ENCODE data around the gene TTC29.

Gene TTC29

GRCh38 chr4:146945556-146946374 is at the start of gene TTC29:
Gene TTC29 (minus strand): TSS chr4:146945864. CDS start chr4:146939895, 5,969 bp downstream.
- DNase-seq = peak; percentile 93

GRCh38 chr4:146981651-146982050 is 36.0 kb upstream of the TTC29 start:
- DNase-seq = no peak

- DNase-seq = no peak
Observed at GRCh38 chr4:146978641-146979040, 33.0 kb upstream of the TTC29 start.

GRCh38 chr4:146976145-146976544 is 30.5 kb upstream of the TTC29 start:
- no peak for DNase-seq

GRCh38 chr4:146975527-146975926 is 29.9 kb upstream of the TTC29 start:
- DNase-seq = no peak

- DNase-seq = no peak
Observed at GRCh38 chr4:146975036-146975435, 29.4 kb upstream of the TTC29 start.

GRCh38 chr4:146972036-146972435 is 26.4 kb upstream of the TTC29 start:
- no peak for DNase-seq

GRCh38 chr4:146969126-146969525 is 23.5 kb upstream of the TTC29 start:
- DNase-seq = no peak

- no peak for DNase-seq
Observed at GRCh38 chr4:146960634-146961033, 15.0 kb upstream of the TTC29 start.

GRCh38 chr4:146959692-146960091 is 14.0 kb upstream of the TTC29 start:
- no peak for DNase-seq

- no peak for DNase-seq
Observed at GRCh38 chr4:146957237-146957636, 11.6 kb upstream of the TTC29 start.

- DNase-seq = no peak
Observed at GRCh38 chr4:146952896-146953295, 7.2 kb upstream of the TTC29 start.

GRCh38 chr4:146949559-146949958 is 3.9 kb upstream of the TTC29 start:
- DNase-seq = no peak

- DNase-seq = no peak
Observed at GRCh38 chr4:146943691-146944375, 1.8 kb downstream of the TTC29 start.

- no peak for DNase-seq
Observed at GRCh38 chr4:146932116-146932515, 13.5 kb downstream of the TTC29 start.

GRCh38 chr4:146930673-146931072 is 15.0 kb downstream of the TTC29 start:
- DNase-seq = no peak

GRCh38 chr4:146927695-146928094 is 18.0 kb downstream of the TTC29 start:
- DNase-seq = no peak

GRCh38 chr4:146916479-146917076 is 29.1 kb downstream of the TTC29 start:
- DNase-seq = no peak

- no peak for DNase-seq
Observed at GRCh38 chr4:146915132-146915531, 30.5 kb downstream of the TTC29 start.

GRCh38 chr4:146900295-146900694 is 45.4 kb downstream of the TTC29 start:
- DNase-seq = no peak

GRCh38 chr4:146890301-146890700 is 55.4 kb downstream of the TTC29 start:
- no peak for DNase-seq

- DNase-seq = no peak
Observed at GRCh38 chr4:146883070-146883469, 62.6 kb downstream of the TTC29 start.

GRCh38 chr4:146857298-146857697 is 88.4 kb downstream of the TTC29 start:
- DNase-seq = no peak

- no peak for DNase-seq
Observed at GRCh38 chr4:146855761-146856160, 89.9 kb downstream of the TTC29 start.

Data from activated T-cell treated with anti-CD3 and anti-CD28 coated beads, Interleukin-2, amount 50 U/mL, for 48 hours (primary cell).